ENCODE data around the gene PLA2G4E. TPM values are rescaled to one million over a fixed set of nuclear protein-coding genes. Genes with fewer than 3 reads are reported as not detected.

Gene PLA2G4E
- total and polyA plus RNA-seq, 2 of the 13 experiments (the other 11 are each of a cell fraction or from before 2014, with no cell fraction given) = not detected

DNA sequence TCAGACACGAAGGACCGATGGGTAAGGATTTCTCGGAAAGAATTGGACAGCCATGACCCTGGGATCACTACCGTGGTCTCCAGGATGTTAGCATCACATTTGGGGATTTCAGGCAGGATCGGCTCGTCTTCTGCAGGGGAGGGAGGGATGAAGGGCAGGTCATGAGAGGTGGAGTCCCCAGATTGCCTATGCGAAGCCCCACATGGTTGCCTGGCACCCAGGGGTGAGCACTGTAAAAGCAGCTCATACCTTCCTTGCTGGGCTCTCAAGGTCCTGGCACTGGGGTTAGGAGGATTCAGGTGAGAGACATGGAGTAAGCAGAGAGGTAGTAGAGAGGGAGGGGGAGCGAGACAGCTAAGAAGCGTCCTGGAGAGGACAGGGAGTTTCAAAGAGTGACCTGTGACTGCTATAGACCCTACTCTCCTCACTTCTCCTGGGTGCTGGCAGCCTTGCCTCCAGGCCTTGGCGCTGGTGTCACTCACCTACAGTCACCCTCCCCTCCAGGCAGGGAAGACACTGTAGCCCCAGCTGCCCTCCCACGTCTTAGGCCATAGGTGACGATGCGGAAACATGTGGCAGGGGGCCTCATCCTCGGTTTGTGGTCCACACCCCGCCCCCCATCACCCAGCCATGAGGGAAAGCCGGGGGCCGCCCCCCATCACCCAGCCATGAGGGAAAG, 33.5 kb downstream of the PLA2G4E start:
- CTCF ChIA-PET (ENCODE audit: low intra/inter-chr PET ratio, low total read pairs) = interaction anchor here (3.4 kb wide), 1 partner anchor 71 kb away, joined by 39 read pairs; no protein-coding TSS in a partner anchor
- no peak for DNase-seq (ENCODE audit: low spot score)
- POLR2A ChIA-PET = interaction anchor here (1.0 kb wide), 1 partner anchor 405 kb away, joined by 3 read pairs; no protein-coding TSS in a partner anchor
- intact Hi-C loops (cut with micrococcal nuclease; ENCODE audit: unreplicated experiment) (no loop called here), in situ Hi-C loops (cut with HindIII; ENCODE audit: extremely low pct_ligation_motif_present, low pct_unique_long_range_greater_than_20kb) (loop anchor here (5.0 kb wide), 2 partner anchors 70 to 150 kb away; no protein-coding TSS in a partner anchor)
- H3K9ac ChIP-seq (ENCODE audit: insufficient read depth, low read depth, low read length) = no peak overlapping the region
- BruUV-seq (replicated peaks) = no TSS peak
- H3K27ac ChIP-seq (ENCODE audit: extremely low read length, insufficient read depth, low read length) = no peak overlapping the region
- ATAC-seq = no peak
- H3K9me3 ChIP-seq (ENCODE audit: low read length) = no peaks in the 10 kb centered on the region
- peaks cover 5 to 56% of the 10 kb centered on the region in 2 experiments for H3K27me3 ChIP-seq (ENCODE audit: control insufficient read depth in 1 of 2, insufficient read depth in 2 of 2, low read length in 2 of 2)
- H2AFZ ChIP-seq (ENCODE audit: low read length) = no peak overlapping the region
- FAIRE-seq = no peak
- no peak overlapping the region for H3K4me3 ChIP-seq (replicated peaks in 1 of 3; ENCODE audit: insufficient read depth in 1 of 3, low read depth in 2 of 3, low read length in 3 of 3)
- WGBS (ENCODE audit: low lambda C conversion rate) = 38% methylated on average over 10 of the region's 17 CpGs
- H3K4me1 ChIP-seq (ENCODE audit: insufficient read depth, low read length) = peaks cover 11% of the 10 kb centered on the region
- no peaks in the 10 kb centered on the region for H4K20me1 ChIP-seq (ENCODE audit: insufficient read depth, low read length)
- no peaks in the 10 kb centered on the region for H3K36me3 ChIP-seq (replicated peaks in 1 of 2; ENCODE audit: control insufficient read depth in 1 of 2, insufficient read depth in 2 of 2, low read length in 2 of 2)
- no peak overlapping the region for H3K4me2 ChIP-seq (ENCODE audit: low read depth, low read length)
- no peaks in the 10 kb centered on the region for H3K79me2 ChIP-seq (ENCODE audit: insufficient read depth, low read length)
- no peak for TF ChIP-seq ZZZ3 (CRISPR knock-in tag; IDR thresholded peaks at IDR 0.05; ENCODE audit: borderline replicate concordance)
- TF ChIP-seq SRY (CRISPR knock-in tag; IDR thresholded peaks at IDR 0.05) = no peak
- TF ChIP-seq HNRNPLL (IDR thresholded peaks at IDR 0.05; ENCODE audit: low read depth, low read length, poor library complexity, severe bottlenecking) = no peak
- TF ChIP-seq MXD4 (CRISPR knock-in tag; IDR thresholded peaks at IDR 0.05) = no peak
- TF ChIP-seq KLF9 (CRISPR knock-in tag; IDR thresholded peaks at IDR 0.05; ENCODE audit: low read depth) = no peak
- TF ChIP-seq, protein P1, sequence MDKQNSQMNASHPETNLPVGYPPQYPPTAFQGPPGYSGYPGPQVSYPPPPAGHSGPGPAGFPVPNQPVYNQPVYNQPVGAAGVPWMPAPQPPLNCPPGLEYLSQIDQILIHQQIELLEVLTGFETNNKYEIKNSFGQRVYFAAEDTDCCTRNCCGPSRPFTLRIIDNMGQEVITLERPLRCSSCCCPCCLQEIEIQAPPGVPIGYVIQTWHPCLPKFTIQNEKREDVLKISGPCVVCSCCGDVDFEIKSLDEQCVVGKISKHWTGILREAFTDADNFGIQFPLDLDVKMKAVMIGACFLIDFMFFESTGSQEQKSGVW (CRISPR knock-in tag; IDR thresholded peaks at IDR 0.05; ENCODE audit: borderline replicate concordance) = no peak
- TF ChIP-seq, protein P2, sequence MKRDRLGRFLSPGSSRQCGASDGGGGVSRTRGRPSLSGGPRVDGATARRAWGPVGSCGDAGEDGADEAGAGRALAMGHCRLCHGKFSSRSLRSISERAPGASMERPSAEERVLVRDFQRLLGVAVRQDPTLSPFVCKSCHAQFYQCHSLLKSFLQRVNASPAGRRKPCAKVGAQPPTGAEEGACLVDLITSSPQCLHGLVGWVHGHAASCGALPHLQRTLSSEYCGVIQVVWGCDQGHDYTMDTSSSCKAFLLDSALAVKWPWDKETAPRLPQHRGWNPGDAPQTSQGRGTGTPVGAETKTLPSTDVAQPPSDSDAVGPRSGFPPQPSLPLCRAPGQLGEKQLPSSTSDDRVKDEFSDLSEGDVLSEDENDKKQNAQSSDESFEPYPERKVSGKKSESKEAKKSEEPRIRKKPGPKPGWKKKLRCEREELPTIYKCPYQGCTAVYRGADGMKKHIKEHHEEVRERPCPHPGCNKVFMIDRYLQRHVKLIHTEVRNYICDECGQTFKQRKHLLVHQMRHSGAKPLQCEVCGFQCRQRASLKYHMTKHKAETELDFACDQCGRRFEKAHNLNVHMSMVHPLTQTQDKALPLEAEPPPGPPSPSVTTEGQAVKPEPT (CRISPR knock-in tag; IDR thresholded peaks at IDR 0.05; ENCODE audit: low read depth) = no peak
- no peak for TF ChIP-seq CCDC6 (CRISPR knock-in tag; IDR thresholded peaks at IDR 0.05)
- TF ChIP-seq, protein P3, sequence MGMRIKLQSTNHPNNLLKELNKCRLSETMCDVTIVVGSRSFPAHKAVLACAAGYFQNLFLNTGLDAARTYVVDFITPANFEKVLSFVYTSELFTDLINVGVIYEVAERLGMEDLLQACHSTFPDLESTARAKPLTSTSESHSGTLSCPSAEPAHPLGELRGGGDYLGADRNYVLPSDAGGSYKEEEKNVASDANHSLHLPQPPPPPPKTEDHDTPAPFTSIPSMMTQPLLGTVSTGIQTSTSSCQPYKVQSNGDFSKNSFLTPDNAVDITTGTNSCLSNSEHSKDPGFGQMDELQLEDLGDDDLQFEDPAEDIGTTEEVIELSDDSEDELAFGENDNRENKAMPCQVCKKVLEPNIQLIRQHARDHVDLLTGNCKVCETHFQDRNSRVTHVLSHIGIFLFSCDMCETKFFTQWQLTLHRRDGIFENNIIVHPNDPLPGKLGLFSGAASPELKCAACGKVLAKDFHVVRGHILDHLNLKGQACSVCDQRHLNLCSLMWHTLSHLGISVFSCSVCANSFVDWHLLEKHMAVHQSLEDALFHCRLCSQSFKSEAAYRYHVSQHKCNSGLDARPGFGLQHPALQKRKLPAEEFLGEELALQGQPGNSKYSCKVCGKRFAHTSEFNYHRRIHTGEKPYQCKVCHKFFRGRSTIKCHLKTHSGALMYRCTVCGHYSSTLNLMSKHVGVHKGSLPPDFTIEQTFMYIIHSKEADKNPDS (CRISPR knock-in tag; IDR thresholded peaks at IDR 0.05) = no peak
- TF ChIP-seq, protein P4, sequence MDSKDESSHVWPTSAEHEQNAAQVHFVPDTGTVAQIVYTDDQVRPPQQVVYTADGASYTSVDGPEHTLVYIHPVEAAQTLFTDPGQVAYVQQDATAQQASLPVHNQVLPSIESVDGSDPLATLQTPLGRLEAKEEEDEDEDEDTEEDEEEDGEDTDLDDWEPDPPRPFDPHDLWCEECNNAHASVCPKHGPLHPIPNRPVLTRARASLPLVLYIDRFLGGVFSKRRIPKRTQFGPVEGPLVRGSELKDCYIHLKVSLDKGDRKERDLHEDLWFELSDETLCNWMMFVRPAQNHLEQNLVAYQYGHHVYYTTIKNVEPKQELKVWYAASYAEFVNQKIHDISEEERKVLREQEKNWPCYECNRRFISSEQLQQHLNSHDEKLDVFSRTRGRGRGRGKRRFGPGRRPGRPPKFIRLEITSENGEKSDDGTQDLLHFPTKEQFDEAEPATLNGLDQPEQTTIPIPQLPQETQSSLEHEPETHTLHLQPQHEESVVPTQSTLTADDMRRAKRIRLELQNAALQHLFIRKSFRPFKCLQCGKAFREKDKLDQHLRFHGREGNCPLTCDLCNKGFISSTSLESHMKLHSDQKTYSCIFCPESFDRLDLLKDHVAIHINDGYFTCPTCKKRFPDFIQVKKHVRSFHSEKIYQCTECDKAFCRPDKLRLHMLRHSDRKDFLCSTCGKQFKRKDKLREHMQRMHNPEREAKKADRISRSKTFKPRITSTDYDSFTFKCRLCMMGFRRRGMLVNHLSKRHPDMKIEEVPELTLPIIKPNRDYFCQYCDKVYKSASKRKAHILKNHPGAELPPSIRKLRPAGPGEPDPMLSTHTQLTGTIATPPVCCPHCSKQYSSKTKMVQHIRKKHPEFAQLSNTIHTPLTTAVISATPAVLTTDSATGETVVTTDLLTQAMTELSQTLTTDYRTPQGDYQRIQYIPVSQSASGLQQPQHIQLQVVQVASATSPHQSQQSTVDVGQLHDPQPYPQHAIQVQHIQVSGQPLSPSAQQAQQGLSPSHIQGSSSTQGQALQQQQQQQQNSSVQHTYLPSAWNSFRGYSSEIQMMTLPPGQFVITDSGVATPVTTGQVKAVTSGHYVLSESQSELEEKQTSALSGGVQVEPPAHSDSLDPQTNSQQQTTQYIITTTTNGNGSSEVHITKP (CRISPR knock-in tag; IDR thresholded peaks at IDR 0.05; ENCODE audit: low read depth) = no peak
- no peak for TF ChIP-seq KDM1A (CRISPR knock-in tag; IDR thresholded peaks at IDR 0.05)
- TF ChIP-seq SP5 (CRISPR knock-in tag; IDR thresholded peaks at IDR 0.05; ENCODE audit: borderline replicate concordance, low read depth) = no peak
- TF ChIP-seq RBM39 (IDR thresholded peaks at IDR 0.05; ENCODE audit: low read depth, low read length, poor library complexity, severe bottlenecking) = no peak
- TF ChIP-seq SIX1 (CRISPR knock-in tag; IDR thresholded peaks at IDR 0.05; ENCODE audit: borderline replicate concordance) = no peak
- no peak for TF ChIP-seq JUND (CRISPR knock-in tag; IDR thresholded peaks at IDR 0.05)

All from HepG2 (cell line).